HCT116 (cell line): ENCODE data around the gene ADCY2.

Experiments
- CEBPB ChIP-seq: IDR thresholded peaks from 2 replicates; pipeline ENCODE4 v1.6.1; 2012; ENCODE audit warnings: low read depth
- CTCF ChIP-seq, 3 experiments: fragments of 200-600 bp in 1 of 3; sonication (generic) in 1 of 3; IDR thresholded peaks in 2 of 3; conservative IDR thresholded peaks in 1 of 3; 2 replicates each; pipeline ENCODE4 v1.5.1; 2012 to 2017; ENCODE audit warnings: low read depth in 2 of 3, low read length in 2 of 3, antibody characterized with exemption in 1 of 3, borderline replicate concordance in 1 of 3, control low read depth in 1 of 3, mild to moderate bottlenecking in 1 of 3, mixed read lengths in 1 of 3, mixed run types in 1 of 3, moderate library complexity in 1 of 3; ENCODE audit not compliant: insufficient read depth in 1 of 3
- ELF1 ChIP-seq: IDR thresholded peaks from 2 replicates; pipeline ENCODE4 v1.6.1; 2012; ENCODE audit warnings: low read depth, borderline replicate concordance
- EZH2 ChIP-seq: fragments of 200-600 bp; sonication (generic); IDR thresholded peaks from 2 replicates; pipeline ENCODE4 v1.6.1; 2017; ENCODE audit warnings: antibody characterized with exemption, mixed run types
- POLR2A ChIP-seq: IDR thresholded peaks from 2 replicates; pipeline ENCODE4 v1.7.0; 2011; ENCODE audit warnings: borderline replicate concordance; ENCODE audit not compliant: insufficient read depth, insufficient read length; ENCODE audit errors: extremely low read depth
- POLR2AphosphoS5 ChIP-seq: IDR thresholded peaks from 2 replicates; pipeline ENCODE4 v1.6.1; 2011; ENCODE audit warnings: mild to moderate bottlenecking, low read depth, low read length, moderate library complexity
- RAD21 ChIP-seq: IDR thresholded peaks from 2 replicates; pipeline ENCODE4 v1.6.1; 2012; ENCODE audit warnings: low read depth, mild to moderate bottlenecking
- SRF ChIP-seq: IDR thresholded peaks from 2 replicates; pipeline ENCODE4 v1.6.1; 2012; ENCODE audit warnings: low read depth

DNA sequence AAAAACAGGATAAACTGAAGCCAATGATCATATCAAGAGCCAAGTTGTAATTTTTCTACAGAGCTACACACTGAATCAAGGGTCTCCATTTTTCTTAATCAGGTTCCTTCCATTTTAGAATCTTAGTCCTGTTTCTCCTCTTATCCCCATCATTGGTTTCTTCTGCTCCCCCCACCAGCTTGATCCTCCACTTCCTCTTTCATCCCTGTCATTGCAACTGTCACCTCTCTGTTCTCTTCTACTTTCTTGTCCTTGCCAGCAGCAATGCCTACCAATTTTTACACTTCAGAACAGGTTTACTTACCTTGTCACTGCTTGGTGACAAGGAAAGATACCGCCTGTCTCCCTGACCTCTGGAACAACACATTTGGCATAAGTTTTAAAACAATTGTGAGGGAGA is 357.7 kb downstream of the ADCY2 start:
- TF ChIP-seq CTCF (IDR thresholded peaks at IDR 0.05 in 2 of 3, conservative IDR thresholded peaks at IDR 0.05 in 1 of 3; ENCODE audit: borderline replicate concordance in 1 of 3, insufficient read depth in 1 of 3, low read depth in 2 of 3, low read length in 2 of 3), result no peak
- no peak for TF ChIP-seq POLR2AphosphoS5
- no peak for TF ChIP-seq EZH2
- TF ChIP-seq POLR2A, result no peak
- TF ChIP-seq RAD21, result no peak
- no peak for TF ChIP-seq SRF
- TF ChIP-seq ELF1, result no peak
- TF ChIP-seq CEBPB, result no peak
